ENCODE measurements around the gene RXFP2.

GRCh38 chr13:31805841-31806240 lies 66.5 kb downstream of the RXFP2 start:
- TF ChIP-seq EZH2 (IDR thresholded peaks at IDR 0.05; ENCODE audit: borderline replicate concordance) (no peak), CTCF (IDR thresholded peaks at IDR 0.05; ENCODE audit: poor library complexity) (no peak)

Data from hepatocyte (in vitro differentiated cells).